GM21723 (cell line): Measurements from ENCODE around the gene COL6A2.
"Not testable (repeated sequence)": the region's sequence is repeated elsewhere in the genome, so short reads cannot be mapped to it uniquely, and the experiment has no call there.

Experiments
- ATAC-seq: cut with Tn5 transposase; IDR thresholded peaks from one replicate; pipeline ENCODE4 v1.9.1; 2021; ENCODE audit warnings: mild to moderate bottlenecking, moderate library complexity; ENCODE audit not compliant: unreplicated experiment

COL6A2 gene

GRCh38 chr21:46139686-46140085 is 41.8 kb downstream of the COL6A2 start:
- ATAC-seq, result no peak

DNA sequence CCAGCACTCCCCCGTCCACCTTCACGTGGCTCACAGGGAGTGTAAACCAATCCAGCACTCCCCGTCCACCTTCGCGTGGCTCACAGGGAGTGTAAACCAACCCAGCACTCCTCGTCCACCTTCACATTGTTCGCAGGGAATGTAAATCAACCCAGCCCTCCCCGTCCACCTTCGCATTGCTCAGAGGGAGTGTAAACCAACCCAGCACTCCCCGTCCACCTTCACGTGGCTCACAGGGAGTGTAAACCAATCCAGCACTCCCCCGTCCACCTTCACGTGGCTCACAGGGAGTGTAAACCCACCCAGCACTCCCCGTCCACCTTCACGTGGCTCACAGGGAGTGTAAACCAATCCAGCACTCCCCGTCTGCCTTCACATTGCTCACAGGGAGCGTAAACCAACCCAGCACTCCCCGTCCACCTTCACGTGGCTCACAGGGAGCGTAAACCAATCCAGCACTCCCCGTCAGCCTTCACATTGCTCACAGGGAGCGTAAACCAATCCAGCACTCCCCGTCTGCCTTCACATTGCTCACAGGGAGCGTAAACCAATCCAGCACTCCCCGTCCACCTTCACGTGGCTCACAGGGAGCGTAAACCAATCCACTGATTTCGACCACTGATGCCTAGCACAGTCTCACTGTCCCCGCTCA is 42.6 kb downstream of the COL6A2 start:
- not testable (repeated sequence) for ATAC-seq

GRCh38 chr21:46141767-46142581 is 44.1 kb downstream of the COL6A2 start:
- no peak for ATAC-seq

- no peak for ATAC-seq
These were observed 44.9 kb downstream of the COL6A2 start for GRCh38 chr21:46142582-46143473.

DNA sequence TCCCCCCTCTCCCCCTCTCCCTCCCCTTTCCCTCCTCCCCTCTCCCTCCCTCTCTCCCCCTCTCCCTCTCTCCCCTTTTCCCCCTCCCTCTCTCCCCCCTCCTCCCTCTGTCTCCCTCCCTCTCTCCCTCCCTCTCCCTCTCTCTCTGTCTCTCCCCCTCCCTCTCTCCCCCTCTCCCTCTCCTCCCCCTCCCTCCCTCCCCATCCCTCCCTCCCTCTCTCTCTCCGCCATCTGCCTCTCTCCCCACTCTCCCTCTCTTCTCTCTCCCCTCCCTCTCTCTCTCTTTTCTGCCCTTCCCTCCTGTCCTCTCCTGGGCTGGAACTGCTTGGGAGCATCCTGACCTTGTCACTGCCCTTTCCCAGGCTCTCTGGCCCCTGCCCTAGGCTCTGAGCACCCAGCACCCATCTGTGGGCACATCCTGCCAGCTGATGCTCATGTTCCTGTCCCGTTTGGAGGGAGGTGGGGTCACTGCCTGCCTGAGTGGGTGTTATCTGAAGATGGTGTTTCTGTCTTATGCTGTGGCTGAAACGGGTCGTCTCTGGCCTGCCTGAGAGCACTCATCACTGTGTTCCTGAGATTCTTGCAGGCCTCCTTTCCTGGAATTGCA is 46.7 kb downstream of the COL6A2 start:
- no peak for ATAC-seq

- ATAC-seq, result no peak
These were observed 47.4 kb downstream of the COL6A2 start for GRCh38 chr21:46145159-46145839.

DNA sequence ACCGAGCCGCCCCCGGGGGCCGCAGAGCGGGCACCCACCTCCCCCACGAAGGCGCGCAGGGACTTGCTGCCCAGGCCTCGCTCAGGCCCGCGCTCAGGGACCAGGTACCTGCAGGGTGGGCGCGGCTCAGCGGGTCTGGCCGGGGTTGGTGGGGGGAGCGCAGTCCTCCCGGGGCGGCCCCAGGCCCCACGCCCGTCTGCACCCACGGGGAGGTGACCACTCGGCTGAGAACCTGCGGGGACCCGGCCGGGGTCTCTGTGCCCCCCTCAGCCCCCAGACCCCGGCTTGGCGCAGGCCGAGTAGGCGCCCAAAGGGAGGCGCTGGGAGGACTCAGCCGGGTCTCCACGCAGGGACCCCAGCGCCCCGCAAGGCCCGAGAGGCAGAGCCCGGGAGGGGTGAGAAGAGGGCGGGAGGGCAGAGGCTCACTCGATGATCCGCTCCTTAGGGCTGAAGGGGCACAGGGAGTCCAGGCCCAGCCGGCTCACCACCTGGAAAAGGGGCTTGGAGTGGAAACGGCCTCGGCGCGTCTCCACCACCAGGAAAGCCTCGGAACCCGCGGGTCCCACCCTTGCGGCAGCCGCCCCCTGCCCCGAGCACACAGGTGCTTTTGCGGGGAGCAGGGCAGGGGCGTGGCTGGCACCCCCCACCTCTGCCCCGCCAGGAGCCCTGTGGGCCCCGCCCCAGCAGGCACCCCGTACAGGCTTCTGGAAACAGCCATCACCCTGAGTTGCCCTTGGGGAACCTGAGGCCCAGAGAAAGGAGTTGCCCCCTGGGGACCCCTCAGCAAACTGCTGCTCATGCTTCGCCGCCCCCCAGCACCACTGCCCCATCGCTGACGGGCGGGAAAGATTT is 48.2 kb downstream of the COL6A2 start:
- ATAC-seq, result no peak

GRCh38 chr21:46146856-46147255 is 48.9 kb downstream of the COL6A2 start:
- ATAC-seq, result no peak

- ATAC-seq, result not testable (repeated sequence)
These were observed 49.5 kb downstream of the COL6A2 start for GRCh38 chr21:46147429-46147828.

GRCh38 chr21:46148106-46148505 is 50.2 kb downstream of the COL6A2 start:
- ATAC-seq, result no peak

GRCh38 chr21:46149205-46149901 is 51.4 kb downstream of the COL6A2 start:
- ATAC-seq, result no peak

DNA sequence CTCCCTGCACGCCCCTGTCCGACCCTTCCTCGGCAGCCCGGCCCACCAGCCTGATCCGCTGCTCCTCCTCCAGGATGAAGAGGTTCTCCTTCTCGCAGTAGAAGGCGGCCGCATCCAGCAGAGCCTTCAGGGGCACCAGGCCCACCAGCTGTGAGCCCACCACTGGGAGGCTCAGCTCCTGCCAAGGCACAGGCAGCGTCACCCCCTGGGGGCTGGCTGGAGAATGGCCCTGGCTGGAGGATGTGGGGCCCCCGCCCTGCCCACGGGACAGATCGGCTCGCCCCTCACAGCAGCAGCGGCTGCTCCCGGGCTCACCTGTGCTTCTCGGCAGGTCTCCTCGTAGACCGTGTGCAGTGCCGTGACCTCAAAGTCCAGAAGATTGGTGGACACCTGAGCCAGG is 52.2 kb downstream of the COL6A2 start:
- ATAC-seq, result no peak

DNA sequence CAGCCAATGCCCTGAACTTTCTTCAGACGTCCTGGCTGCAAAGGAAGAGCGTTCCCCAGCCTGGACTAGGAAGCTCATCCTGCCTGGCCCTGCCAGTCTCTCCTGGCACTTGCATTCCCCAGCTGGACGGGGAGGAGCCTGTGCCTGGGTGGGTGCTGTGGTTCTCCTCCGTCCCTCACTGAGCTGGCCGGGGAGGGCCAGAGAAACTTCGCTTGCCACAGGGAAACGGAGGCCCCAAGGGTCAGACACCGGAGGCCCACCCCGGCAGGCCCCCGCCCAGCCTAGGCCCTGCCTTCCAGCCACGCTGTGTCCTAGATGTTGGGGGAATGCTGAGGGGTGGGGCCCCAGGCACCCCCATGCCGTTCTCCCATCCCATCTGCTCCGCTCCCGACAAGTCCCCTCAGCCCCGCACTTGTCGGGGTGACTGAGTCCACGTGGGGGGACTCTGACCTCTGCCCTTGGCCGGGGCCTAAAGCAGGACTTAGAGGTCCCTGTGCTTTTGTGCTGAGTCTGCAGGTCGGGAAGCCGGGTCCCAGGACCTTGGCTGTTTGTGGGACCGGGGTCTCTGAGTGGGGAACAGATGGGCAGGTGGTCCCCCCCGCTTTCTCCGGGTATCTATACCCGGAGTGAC is 52.7 kb downstream of the COL6A2 start:
- no peak for ATAC-seq

DNA sequence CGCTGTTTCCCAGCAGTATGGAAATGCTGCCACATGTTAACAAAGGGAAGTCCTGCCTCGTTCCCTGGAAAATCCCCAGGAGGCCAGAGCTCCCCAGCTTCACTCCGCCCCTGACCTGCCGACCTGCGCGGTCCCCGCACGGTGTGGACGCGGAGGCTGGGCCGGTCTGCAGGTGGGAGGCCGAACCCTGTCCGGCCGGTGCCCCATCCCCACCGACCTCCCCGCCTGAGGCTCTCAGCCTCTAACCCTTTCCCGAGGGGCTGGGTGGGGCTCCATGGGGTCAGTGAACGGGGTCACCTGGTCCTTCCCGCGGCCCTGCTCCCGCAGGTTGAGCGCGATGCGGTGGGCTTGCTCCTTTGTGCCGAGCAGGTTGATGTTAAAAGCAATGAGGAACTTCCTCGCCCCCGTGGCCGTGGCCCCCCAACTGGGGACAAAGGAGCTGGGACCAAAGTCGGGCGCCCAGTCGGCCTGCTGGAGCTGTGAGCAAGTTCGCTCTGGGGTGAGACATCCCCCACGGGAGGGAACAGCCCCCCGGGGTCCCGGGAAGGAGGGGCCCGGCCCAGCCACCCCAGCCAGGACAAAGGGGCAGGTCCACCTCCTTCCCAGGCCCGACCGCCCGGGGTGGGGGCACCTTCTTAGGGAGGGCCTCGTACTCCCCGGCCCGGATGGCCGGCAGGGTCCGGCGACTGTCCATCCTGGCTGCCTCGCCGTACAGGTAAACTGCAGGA is 53.5 kb downstream of the COL6A2 start:
- ATAC-seq, result no peak

DNA sequence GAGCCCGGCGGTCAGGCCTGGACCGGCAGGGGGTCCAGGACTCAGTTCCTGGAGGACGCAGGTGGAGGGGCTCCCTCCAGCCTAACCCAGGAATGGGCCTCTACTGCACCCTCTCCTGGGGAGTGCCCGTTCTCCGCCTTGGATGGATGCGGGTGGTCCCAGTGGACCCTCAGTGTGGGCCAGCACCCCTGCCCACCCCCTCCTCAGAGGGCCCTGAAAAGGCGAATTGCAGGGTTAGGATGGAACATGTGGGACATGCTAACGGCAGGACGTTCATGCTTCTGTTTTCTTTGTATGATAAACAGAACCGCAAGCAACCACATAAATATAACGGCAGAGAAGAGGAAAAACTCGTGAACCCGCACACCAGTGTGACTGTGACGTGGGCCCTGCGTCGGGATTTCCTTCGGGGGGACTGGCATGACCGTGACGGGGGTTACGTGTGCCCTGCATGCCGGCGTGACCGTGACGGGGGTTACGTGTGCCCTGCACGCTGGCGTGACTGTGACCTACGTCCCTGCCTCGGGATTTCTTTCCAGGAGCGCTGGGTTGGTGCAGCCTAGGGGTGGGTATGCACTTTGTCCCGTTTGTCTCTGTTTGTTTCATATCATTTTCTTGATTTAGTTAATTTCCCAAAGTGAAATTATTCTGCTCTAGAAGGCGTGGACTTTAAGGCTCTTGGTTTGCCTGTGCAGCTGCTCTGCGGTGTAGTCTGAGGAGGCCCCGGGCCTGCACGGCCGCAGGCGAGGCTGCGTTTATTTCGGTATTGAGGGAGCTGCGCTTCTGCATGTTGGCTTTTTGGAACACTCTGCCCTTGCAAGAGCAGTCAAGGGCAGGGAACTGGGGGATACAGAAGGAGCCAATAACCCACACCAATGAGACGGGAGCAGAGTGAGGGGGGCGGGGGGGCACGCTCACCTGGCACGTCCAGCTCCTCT is 54.3 kb downstream of the COL6A2 start:
- ATAC-seq, result no peak

DNA sequence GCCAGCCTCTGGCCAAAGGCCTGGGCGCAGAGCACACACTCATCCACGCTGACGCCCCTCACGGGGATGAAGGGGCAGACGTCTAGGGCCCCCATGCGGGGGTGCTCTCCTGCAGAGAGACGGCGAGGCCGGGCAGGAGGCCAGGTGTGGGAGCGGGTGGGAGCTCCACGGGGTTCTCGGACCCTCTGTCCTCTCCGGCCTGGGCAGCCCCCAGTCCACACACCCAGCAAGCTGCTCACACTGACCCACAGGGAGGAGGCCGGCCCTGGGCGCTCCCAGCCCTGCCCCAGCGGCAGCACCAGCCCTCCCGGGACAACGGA is 55.0 kb downstream of the COL6A2 start:
- no peak for ATAC-seq
